Panc1 (cell line): ENCODE data around the gene LAMB1. TPM values are rescaled to one million over a fixed set of nuclear protein-coding genes. Genes with fewer than 3 reads are reported as not detected.

ENCODE experiments used
- ATAC-seq: fragments of 200-7000 bp; cut with Tn5 transposase; 2 replicates; pipeline ENCODE4 v1.9.1; 2020; ENCODE audit warnings: mild to moderate bottlenecking, moderate library complexity
- BruUV-seq: library from RNA; stranded (reverse); fragments of 400-500 nt; replicated peaks from 2 replicates; lab custom pipeline; 2021; lab: Mats Ljungman, UMichigan
- CTCF ChIA-PET: fragments of 300-600 bp; sonication (Branson Sonifier 250); formaldehyde crosslinking; loops from one replicate; lab custom pipeline; 2022; ENCODE audit warnings: antibody characterized with exemption; lab: Charles Lee
- POLR2A ChIA-PET: fragments of 300-600 bp; sonication (Branson Sonifier 250); formaldehyde crosslinking; loops from one replicate; lab custom pipeline; 2022; ENCODE audit warnings: antibody characterized with exemption; lab: Charles Lee
- DNase-seq: peaks from one replicate; pipeline ENCODE4 v3.0.0-alpha.2; 2010; ENCODE audit warnings: low read depth, low spot score
- H3K27ac ChIP-seq: 2 replicates; pipeline ENCODE4 v1.5.1; 2011; ENCODE audit warnings: mild to moderate bottlenecking, low read length, inconsistent platforms
- H3K27me3 ChIP-seq: fragments of 200-500 bp; sonication (Bioruptor generic); 2 replicates; pipeline ENCODE4 v1.6.0; 2014; ENCODE audit warnings: low read length, inconsistent platforms; ENCODE audit not compliant: control insufficient read depth, insufficient read depth
- H3K36me3 ChIP-seq: fragments of 200-500 bp; sonication (Bioruptor generic); 2 replicates; pipeline ENCODE4 v1.5.1; 2014; ENCODE audit warnings: inconsistent platforms, mild to moderate bottlenecking, low read length, moderate library complexity; ENCODE audit not compliant: control insufficient read depth, insufficient read depth
- H3K4me1 ChIP-seq: 2 replicates; pipeline ENCODE4 v1.5.1; 2011; ENCODE audit warnings: inconsistent platforms, mild to moderate bottlenecking, low read length, moderate library complexity; ENCODE audit not compliant: control insufficient read depth, insufficient read depth
- H3K4me3 ChIP-seq, 2 experiments: 2 replicates each; pipeline ENCODE4 v1.5.1; 2011 to 2012; ENCODE audit warnings: low read depth in 2 of 2, low read length in 2 of 2, mild to moderate bottlenecking in 2 of 2, inconsistent platforms in 1 of 2, moderate library complexity in 1 of 2
- H3K9me3 ChIP-seq: fragments of 200-500 bp; sonication (Bioruptor generic); 2 replicates; pipeline ENCODE4 v1.5.1; 2014; ENCODE audit warnings: low read depth, mild to moderate bottlenecking, inconsistent platforms, low read length, moderate library complexity; ENCODE audit not compliant: control insufficient read depth, insufficient read depth
- POLR2AphosphoS5 ChIP-seq: IDR thresholded peaks from 2 replicates; pipeline ENCODE4 v1.6.1; 2012; ENCODE audit warnings: mild to moderate bottlenecking, low read depth, low read length, moderate library complexity
- SIN3A ChIP-seq: IDR thresholded peaks from 2 replicates; pipeline ENCODE4 v1.6.1; 2012; ENCODE audit warnings: low read depth, mild to moderate bottlenecking, low read length, moderate library complexity, borderline replicate concordance; ENCODE audit not compliant: insufficient read depth
- TCF7L2 ChIP-seq: IDR thresholded peaks from 2 replicates; pipeline ENCODE4 v1.6.1; 2011; ENCODE audit warnings: mild to moderate bottlenecking, low read depth, low read length, inconsistent platforms
- in situ Hi-C: cut with HindIII; loops from 2 replicates; pipeline ENCODE4 v1.10.0; 2016; ENCODE audit warnings: low sequenced_read_pairs, low pct_unique_long_range_greater_than_20kb
- intact Hi-C: fragments of 100-400 bp; cut with micrococcal nuclease; formaldehyde crosslinking; loops from one replicate; pipeline ENCODE4 v1.10.0; 2022; ENCODE audit not compliant: unreplicated experiment
- total RNA-seq: library from RNA; stranded (reverse); gene quantifications from one replicate; pipeline ENCODE4 v1.2.1, GENCODE V29; 2021; ENCODE audit not compliant: unreplicated experiment
- TF ChIP-seq, protein P1 (sequence below), 2 experiments: IDR thresholded peaks; 2 replicates each; pipeline ENCODE4 v1.6.1; 2011 to 2012; ENCODE audit warnings: low read depth in 2 of 2, control low read depth in 1 of 2, low read length in 1 of 2, mild to moderate bottlenecking in 1 of 2, moderate library complexity in 1 of 2; ENCODE audit not compliant: insufficient read depth in 1 of 2
- TF ChIP-seq, protein P2 (sequence below): fragments of 450-650 bp; IDR thresholded peaks from 2 replicates; pipeline ENCODE4 v1.5.1; 2017; ENCODE audit warnings: mild to moderate bottlenecking

The LAMB1 gene
- total RNA-seq, 1 experiment from 2014 or later: 204 TPM

DNA sequence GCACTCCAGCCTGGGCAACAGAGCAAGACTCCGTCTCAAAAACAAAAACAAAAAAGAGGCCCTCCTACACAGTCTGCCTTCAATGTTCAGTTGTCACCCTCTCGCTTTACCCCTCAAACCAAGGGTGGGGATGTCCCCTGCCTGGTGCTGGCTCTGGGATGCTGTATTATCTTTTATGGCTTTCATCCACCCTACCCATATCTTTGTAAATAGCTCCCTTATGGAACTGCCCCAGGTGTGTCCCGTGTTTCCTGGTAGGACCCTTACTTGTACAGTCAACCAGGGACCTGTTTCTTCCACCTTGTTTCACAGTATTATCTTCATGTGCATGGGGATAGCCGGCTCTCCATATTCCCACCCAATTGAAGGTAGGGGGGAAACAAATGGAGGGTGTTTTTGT is 15.7 kb upstream of the LAMB1 start:
- intact Hi-C loops: loop anchor here (10.0 kb wide), 1 partner anchor 76 kb away; no protein-coding TSS in a partner anchor
- H3K36me3 ChIP-seq: no peaks in the 10 kb centered on the region

DNA sequence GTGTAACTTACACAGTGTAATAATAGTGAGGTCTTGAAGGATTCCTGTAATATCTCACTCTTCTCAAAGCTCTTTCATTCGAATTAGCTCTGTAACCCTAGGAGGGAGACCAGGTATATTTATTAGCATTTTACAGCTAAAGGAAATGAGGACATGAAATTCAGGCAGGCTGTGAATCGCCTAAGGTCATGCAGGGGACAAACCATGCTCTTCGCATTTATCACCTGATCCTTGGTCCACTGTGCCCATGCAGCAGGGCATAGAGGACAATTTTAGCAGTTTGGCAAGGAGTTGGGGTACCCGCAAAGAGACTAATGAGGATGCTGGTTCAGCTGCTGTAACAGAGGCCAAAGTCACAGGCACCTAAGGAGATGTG is 14.8 kb upstream of the LAMB1 start:
- DNase-seq: no peak
- in situ Hi-C loops (no loop called here), intact Hi-C loops (loop anchor here (10.0 kb wide), 1 partner anchor 77 kb away; no protein-coding TSS in a partner anchor)
- H3K4me3 ChIP-seq: no peak overlapping the region
- H3K36me3 ChIP-seq: no peaks in the 10 kb centered on the region
- no peak for ATAC-seq
- no peaks in the 10 kb centered on the region for H3K9me3 ChIP-seq
- H3K27ac ChIP-seq: peak overlapping the region; percentile 71
- peaks cover 49% of the 10 kb centered on the region for H3K4me1 ChIP-seq
- no peaks in the 10 kb centered on the region for H3K27me3 ChIP-seq
- TF ChIP-seq POLR2AphosphoS5 (no peak), TCF7L2 (no peak), SIN3A (no peak)
- TF ChIP-seq, protein P1, sequence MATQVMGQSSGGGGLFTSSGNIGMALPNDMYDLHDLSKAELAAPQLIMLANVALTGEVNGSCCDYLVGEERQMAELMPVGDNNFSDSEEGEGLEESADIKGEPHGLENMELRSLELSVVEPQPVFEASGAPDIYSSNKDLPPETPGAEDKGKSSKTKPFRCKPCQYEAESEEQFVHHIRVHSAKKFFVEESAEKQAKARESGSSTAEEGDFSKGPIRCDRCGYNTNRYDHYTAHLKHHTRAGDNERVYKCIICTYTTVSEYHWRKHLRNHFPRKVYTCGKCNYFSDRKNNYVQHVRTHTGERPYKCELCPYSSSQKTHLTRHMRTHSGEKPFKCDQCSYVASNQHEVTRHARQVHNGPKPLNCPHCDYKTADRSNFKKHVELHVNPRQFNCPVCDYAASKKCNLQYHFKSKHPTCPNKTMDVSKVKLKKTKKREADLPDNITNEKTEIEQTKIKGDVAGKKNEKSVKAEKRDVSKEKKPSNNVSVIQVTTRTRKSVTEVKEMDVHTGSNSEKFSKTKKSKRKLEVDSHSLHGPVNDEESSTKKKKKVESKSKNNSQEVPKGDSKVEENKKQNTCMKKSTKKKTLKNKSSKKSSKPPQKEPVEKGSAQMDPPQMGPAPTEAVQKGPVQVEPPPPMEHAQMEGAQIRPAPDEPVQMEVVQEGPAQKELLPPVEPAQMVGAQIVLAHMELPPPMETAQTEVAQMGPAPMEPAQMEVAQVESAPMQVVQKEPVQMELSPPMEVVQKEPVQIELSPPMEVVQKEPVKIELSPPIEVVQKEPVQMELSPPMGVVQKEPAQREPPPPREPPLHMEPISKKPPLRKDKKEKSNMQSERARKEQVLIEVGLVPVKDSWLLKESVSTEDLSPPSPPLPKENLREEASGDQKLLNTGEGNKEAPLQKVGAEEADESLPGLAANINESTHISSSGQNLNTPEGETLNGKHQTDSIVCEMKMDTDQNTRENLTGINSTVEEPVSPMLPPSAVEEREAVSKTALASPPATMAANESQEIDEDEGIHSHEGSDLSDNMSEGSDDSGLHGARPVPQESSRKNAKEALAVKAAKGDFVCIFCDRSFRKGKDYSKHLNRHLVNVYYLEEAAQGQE (IDR thresholded peaks at IDR 0.05; ENCODE audit: insufficient read depth in 1 of 2, low read depth in 2 of 2, low read length in 1 of 2): no peak
- TF ChIP-seq, protein P2, sequence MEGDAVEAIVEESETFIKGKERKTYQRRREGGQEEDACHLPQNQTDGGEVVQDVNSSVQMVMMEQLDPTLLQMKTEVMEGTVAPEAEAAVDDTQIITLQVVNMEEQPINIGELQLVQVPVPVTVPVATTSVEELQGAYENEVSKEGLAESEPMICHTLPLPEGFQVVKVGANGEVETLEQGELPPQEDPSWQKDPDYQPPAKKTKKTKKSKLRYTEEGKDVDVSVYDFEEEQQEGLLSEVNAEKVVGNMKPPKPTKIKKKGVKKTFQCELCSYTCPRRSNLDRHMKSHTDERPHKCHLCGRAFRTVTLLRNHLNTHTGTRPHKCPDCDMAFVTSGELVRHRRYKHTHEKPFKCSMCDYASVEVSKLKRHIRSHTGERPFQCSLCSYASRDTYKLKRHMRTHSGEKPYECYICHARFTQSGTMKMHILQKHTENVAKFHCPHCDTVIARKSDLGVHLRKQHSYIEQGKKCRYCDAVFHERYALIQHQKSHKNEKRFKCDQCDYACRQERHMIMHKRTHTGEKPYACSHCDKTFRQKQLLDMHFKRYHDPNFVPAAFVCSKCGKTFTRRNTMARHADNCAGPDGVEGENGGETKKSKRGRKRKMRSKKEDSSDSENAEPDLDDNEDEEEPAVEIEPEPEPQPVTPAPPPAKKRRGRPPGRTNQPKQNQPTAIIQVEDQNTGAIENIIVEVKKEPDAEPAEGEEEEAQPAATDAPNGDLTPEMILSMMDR: no peak
- BruUV-seq: no TSS peak
- ChIA-PET CTCF (no interaction called here), POLR2A (interaction anchor here (1.0 kb wide), 1 partner anchor 12 kb away, joined by 3 read pairs; no protein-coding TSS in a partner anchor)

More for the DNA sequence above, 15.7 kb upstream of the LAMB1 start:
- BruUV-seq: no TSS peak
- Histone ChIP-seq H3K27ac (no peak overlapping the region), H3K27me3 (no peaks in the 10 kb centered on the region), H3K4me3 (no peak overlapping the region), H3K4me1 (peaks cover 41% of the 10 kb centered on the region), H3K9me3 (no peaks in the 10 kb centered on the region)
- DNase-seq (no peak), ATAC-seq (no peak)
- POLR2A ChIA-PET: no interaction called here
- TF ChIP-seq, protein P2: no peak
- TF ChIP-seq POLR2AphosphoS5 (no peak), TCF7L2 (no peak), SIN3A (no peak)
- TF ChIP-seq, protein P1 (IDR thresholded peaks at IDR 0.05; ENCODE audit: insufficient read depth in 1 of 2, low read depth in 2 of 2, low read length in 1 of 2): no peak
- in situ Hi-C loops: no loop called here
- CTCF ChIA-PET: no interaction called here
